Endothelial cell of umbilical vein (primary cell): ENCODE results near the gene SOX11.

ENCODE experiments used
- CTCF ChIP-seq, 2 donors: IDR thresholded peaks; 1 replicate in 1 of 2; 2 replicates in 1 of 2; pipeline ENCODE4 v1.5.1; 2011; ENCODE audit warnings: low read length in 2 of 2, mild to moderate bottlenecking in 2 of 2, moderate library complexity in 2 of 2, control low read depth in 1 of 2, inconsistent platforms in 1 of 2, low read depth in 1 of 2; ENCODE audit not compliant: insufficient read depth in 1 of 2; ENCODE audit errors: extremely low read depth in 1 of 2
- EZH2 ChIP-seq: IDR thresholded peaks from 2 replicates; pipeline ENCODE4 v1.6.1; 2012; ENCODE audit warnings: borderline replicate concordance, low read depth, mild to moderate bottlenecking, moderate library complexity, low read length, inconsistent platforms; ENCODE audit not compliant: severe bottlenecking
- POLR2A ChIP-seq: IDR thresholded peaks from 2 replicates; pipeline ENCODE4 v1.6.1; 2012; ENCODE audit warnings: low read depth, mild to moderate bottlenecking, control low read depth, low read length
- POLR2AphosphoS5 ChIP-seq: IDR thresholded peaks from 2 replicates; pipeline ENCODE4 v1.6.1; 2012; ENCODE audit warnings: low read depth, mild to moderate bottlenecking, control low read depth, low read length, moderate library complexity; ENCODE audit not compliant: insufficient read depth

- TF ChIP-seq EZH2 (no peak), CTCF (IDR thresholded peaks at IDR 0.05; ENCODE audit: extremely low read depth in 1 of 2, insufficient read depth in 1 of 2, low read depth in 1 of 2, low read length in 2 of 2) (no peak), POLR2A (no peak), POLR2AphosphoS5 (no peak)
These were observed 43.9 kb downstream of the SOX11 start for GRCh38 chr2:5736050-5736449.
